ENCODE results near the gene CRACR2B.

GRCh38 chr11:829176-829846 lies 1.6 kb downstream of the CRACR2B start:
- TF ChIP-seq POLR2AphosphoS5 (IDR thresholded peaks at IDR 0.05; ENCODE audit: low read depth, low read length): peak; percentile 66; the same call in 1 of the 2 replicates
- peak; percentile 76; the same call in 1 of the 2 replicates for TF ChIP-seq SIN3A (IDR thresholded peaks at IDR 0.05; ENCODE audit: borderline replicate concordance, insufficient read depth, low read length)

Data from PFSK-1 (cell line).